AG09309 (cell line): ENCODE results near the gene SPIN1.

Source experiments
- DNase-seq: peaks from one replicate; pipeline ENCODE4 v3.0.0-alpha.2; 2010; ENCODE audit warnings: low read depth
- H3K4me3 ChIP-seq: 2 replicates; pipeline ENCODE4 v1.5.1; 2011; ENCODE audit warnings: mild to moderate bottlenecking, low read depth, low read length, moderate library complexity; ENCODE audit not compliant: control insufficient read depth
- CTCF ChIP-seq: IDR thresholded peaks from 2 replicates; pipeline ENCODE4 v1.5.1; 2011; ENCODE audit warnings: mild to moderate bottlenecking, low read depth, low read length, inconsistent platforms; ENCODE audit not compliant: insufficient read depth, control insufficient read depth; ENCODE audit errors: missing control alignments

The SPIN1 gene

DNA sequence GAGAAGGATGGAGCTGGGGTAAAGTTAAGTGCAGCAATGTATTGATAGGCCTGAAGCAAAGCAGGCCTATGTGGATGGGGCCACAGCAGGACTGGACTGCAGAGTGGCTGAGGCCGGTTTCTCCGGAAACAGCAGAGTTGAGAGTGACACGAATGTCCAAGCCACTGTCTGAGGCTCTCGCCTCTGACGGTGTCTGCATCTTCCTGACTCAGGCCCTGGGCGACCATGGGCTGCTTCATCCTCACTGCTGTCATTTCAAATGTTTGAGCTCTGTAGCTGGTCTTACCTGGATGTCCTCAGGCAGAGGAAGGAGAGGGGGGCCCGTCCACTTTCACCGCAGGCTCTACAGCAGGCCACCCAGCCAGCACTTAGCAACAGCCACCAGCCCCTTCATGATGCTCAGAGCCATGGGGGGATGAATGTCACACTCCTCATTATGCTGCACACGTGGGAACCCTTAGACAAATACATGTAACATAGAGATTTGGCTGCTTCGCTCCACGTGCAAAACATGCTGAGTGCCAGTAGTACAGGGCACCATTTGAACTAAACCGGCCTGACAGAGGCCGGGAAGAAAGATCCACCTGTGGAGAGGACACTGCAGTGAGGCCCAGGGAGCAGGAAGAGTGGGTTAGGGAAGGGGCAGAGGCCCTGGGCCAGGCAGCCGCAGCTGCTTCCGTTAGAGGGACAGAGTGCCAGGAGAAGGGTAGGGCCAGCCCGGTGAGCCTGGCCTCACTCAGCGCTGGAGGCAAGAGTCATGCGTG, 115.0 kb downstream of the SPIN1 start:
- TF ChIP-seq CTCF, result no peak
- DNase-seq, result no peak
- no peak overlapping the region for H3K4me3 ChIP-seq

DNA sequence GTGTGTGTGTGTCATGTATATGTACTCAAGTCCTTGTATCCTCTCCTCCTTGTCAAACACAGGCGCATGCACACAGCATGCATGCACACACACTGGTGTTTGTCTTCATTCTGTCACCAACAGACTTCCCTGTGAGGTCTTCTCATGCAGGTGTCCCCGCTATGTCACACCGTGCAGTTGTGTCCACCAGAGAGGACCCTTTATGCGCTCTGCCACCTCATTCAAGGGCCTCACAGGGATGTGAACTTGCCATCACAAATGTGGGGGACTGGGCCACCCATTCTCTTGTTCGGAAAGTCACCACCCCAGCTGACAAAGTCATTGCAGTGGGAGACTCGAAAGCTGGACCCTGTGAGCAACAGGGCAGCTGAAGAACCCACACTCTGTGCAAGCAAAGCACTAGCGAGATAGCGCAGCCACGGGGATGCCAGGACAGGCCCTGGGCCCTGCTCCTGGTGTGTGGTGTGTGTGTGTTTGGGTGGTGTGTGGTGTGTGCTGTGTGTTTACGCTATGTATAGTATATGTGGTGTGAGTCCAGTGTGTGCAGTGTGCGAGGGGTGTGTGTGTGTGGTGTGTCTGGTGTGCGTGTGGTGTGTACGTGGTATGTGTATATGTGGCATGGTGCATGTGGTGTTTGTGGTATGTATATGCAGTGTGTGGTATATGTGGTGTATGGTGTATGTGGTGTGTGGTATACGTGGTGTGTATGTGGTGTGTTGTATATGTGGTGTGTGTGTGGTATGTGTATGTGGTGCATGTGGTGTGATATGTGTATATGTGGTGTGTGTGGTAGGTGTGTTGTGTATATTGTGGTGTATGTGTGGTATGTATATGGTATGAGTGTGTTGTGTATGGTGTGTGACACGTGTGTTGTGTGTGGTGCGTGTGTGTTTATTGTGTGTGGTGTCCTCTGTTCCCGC, 115.9 kb downstream of the SPIN1 start:
- no peak for TF ChIP-seq CTCF
- DNase-seq, result no peak
- no peak overlapping the region for H3K4me3 ChIP-seq

GRCh38 chr9:88508326-88508725, 120.1 kb downstream of the SPIN1 start:
- H3K4me3 ChIP-seq, result no peak overlapping the region
- no peak for TF ChIP-seq CTCF
- no peak for DNase-seq

- no peak for TF ChIP-seq CTCF
- no peak for DNase-seq
- no peak overlapping the region for H3K4me3 ChIP-seq
These were observed 123.7 kb downstream of the SPIN1 start for GRCh38 chr9:88511906-88512305.

DNA sequence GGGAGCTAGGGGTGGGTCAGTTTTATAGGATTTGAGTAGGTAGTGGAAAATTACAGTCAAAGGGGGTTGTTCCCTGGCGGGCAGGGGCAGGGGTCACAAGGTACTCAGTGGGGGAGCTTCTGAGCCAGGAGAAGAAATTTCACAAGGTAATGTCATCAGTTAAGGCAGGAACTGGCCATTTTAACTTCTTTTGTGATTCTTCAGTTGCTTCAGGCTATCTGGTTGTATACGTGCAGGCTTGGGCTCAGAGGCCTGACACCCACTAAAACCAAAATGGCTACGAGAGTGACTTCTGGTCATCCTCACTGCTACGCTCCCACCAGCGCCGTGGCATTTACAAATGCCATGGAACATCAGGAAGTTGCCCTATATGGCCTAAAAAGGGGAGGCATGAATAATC, 126.0 kb downstream of the SPIN1 start:
- TF ChIP-seq CTCF, result no peak
- no peak overlapping the region for H3K4me3 ChIP-seq
- no peak for DNase-seq

DNA sequence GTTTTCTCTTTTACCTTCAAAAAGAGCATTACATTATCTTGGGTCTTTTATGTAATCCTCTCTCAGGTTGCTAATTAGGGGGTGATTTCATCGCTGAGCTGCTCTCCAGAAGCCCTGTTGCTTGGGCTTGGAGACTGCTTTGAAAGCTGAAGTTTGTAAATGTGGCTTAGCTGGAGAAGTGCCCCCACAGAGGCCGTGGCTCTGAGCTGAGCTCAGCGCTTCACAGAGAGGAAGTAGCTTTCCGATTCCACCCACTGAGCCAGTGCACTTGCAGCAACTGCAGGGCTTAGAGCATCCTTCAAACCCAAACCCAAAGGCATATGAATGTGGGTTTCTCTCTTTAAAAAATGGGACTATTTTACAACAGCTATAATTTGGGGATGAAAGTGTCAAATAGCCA, 133.1 kb downstream of the SPIN1 start:
- DNase-seq, result no peak
- TF ChIP-seq CTCF, result no peak
- H3K4me3 ChIP-seq, result no peak overlapping the region
